Loucy (cell line): ENCODE results near the gene APLP2.

Experiments used
- H2AFZ ChIP-seq: fragments of 200-600 bp; sonication (generic); 2 replicates; pipeline ENCODE4 v1.6.0; 2016; ENCODE audit warnings: antibody characterized with exemption, mild to moderate bottlenecking, low read length, moderate library complexity
- H3F3A ChIP-seq: fragments of 200-600 bp; 2 replicates; pipeline ENCODE4 v1.6.0; 2016; ENCODE audit warnings: antibody characterized with exemption, low read depth, mild to moderate bottlenecking
- H3K27me3 ChIP-seq: fragments of 200-600 bp; sonication (generic); 2 replicates; pipeline ENCODE4 v1.6.1; 2014; ENCODE audit warnings: low read length, mild to moderate bottlenecking; ENCODE audit not compliant: insufficient read depth, poor library complexity, severe bottlenecking
- H3K36me3 ChIP-seq: fragments of 200-600 bp; sonication (generic); 2 replicates; pipeline ENCODE4 v1.6.1; 2016; ENCODE audit warnings: low read length; ENCODE audit not compliant: insufficient read depth
- H3K4me1 ChIP-seq: fragments of 200-600 bp; sonication (generic); 2 replicates; pipeline ENCODE4 v1.5.1; 2014; ENCODE audit warnings: low read length, mild to moderate bottlenecking; ENCODE audit not compliant: insufficient read depth, poor library complexity, severe bottlenecking
- H3K4me2 ChIP-seq: fragments of 200-600 bp; sonication (generic); 2 replicates; pipeline ENCODE4 v1.6.0; 2014; ENCODE audit warnings: antibody characterized with exemption, low read length, low read depth, mild to moderate bottlenecking; ENCODE audit not compliant: poor library complexity, severe bottlenecking
- H3K4me3 ChIP-seq: fragments of 200-600 bp; sonication (generic); 2 replicates; pipeline ENCODE4 v1.5.1; 2014; ENCODE audit warnings: low read length, mild to moderate bottlenecking, mixed read lengths; ENCODE audit not compliant: poor library complexity, severe bottlenecking
- H3K79me2 ChIP-seq: fragments of 200-600 bp; sonication (generic); 2 replicates; pipeline ENCODE4 v1.6.1; 2014; ENCODE audit warnings: low read length; ENCODE audit not compliant: insufficient read depth
- H3K9ac ChIP-seq: fragments of 200-600 bp; sonication (generic); 2 replicates; pipeline ENCODE4 v1.6.0; 2014; ENCODE audit warnings: mild to moderate bottlenecking, low read depth, low read length, moderate library complexity; ENCODE audit not compliant: poor library complexity, severe bottlenecking
- H3K9me2 ChIP-seq: fragments of 200-600 bp; sonication (generic); replicated peaks from 2 replicates; pipeline ENCODE4 v1.6.1; 2016; ENCODE audit warnings: low read depth, low read length, mixed read lengths
- H3K9me3 ChIP-seq: fragments of 200-600 bp; sonication (generic); 2 replicates; pipeline ENCODE4 v1.6.1; 2014; ENCODE audit warnings: mild to moderate bottlenecking, antibody characterized with exemption, low read length, low read depth; ENCODE audit not compliant: insufficient read depth
- H4K20me1 ChIP-seq: fragments of 200-600 bp; sonication (generic); 2 replicates; pipeline ENCODE4 v1.6.0; 2014; ENCODE audit warnings: antibody characterized with exemption, low read length, mild to moderate bottlenecking; ENCODE audit not compliant: insufficient read depth, poor library complexity, severe bottlenecking
- EZH2phosphoT487 ChIP-seq: fragments of 200-600 bp; IDR thresholded peaks from 2 replicates; pipeline ENCODE4 v1.6.1; 2018; ENCODE audit warnings: antibody characterized with exemption, mild to moderate bottlenecking, moderate library complexity, borderline replicate concordance
- TF ChIP-seq, protein P1 (sequence below): fragments of 200-600 bp; sonication (generic); conservative IDR thresholded peaks from 2 replicates; pipeline ENCODE4 v1.5.1; 2014; ENCODE audit warnings: mild to moderate bottlenecking, antibody characterized with exemption, low read length

The APLP2 gene

GRCh38 chr11:130032931-130033330, 36.8 kb upstream of the APLP2 start:
- H3K79me2 ChIP-seq, result no peaks in the 10 kb centered on the region
- no peaks in the 10 kb centered on the region for H3F3A ChIP-seq
- H3K36me3 ChIP-seq, result no peaks in the 10 kb centered on the region
- no peaks in the 10 kb centered on the region for H3K9me3 ChIP-seq
- H3K27me3 ChIP-seq, result no peaks in the 10 kb centered on the region
- H3K4me1 ChIP-seq, result no peaks in the 10 kb centered on the region
- TF ChIP-seq, protein P1, sequence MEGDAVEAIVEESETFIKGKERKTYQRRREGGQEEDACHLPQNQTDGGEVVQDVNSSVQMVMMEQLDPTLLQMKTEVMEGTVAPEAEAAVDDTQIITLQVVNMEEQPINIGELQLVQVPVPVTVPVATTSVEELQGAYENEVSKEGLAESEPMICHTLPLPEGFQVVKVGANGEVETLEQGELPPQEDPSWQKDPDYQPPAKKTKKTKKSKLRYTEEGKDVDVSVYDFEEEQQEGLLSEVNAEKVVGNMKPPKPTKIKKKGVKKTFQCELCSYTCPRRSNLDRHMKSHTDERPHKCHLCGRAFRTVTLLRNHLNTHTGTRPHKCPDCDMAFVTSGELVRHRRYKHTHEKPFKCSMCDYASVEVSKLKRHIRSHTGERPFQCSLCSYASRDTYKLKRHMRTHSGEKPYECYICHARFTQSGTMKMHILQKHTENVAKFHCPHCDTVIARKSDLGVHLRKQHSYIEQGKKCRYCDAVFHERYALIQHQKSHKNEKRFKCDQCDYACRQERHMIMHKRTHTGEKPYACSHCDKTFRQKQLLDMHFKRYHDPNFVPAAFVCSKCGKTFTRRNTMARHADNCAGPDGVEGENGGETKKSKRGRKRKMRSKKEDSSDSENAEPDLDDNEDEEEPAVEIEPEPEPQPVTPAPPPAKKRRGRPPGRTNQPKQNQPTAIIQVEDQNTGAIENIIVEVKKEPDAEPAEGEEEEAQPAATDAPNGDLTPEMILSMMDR, result no peak
- no peak for TF ChIP-seq EZH2phosphoT487
- H3K4me3 ChIP-seq, result no peak overlapping the region
- no peaks in the 10 kb centered on the region for H3K9me2 ChIP-seq
- no peak overlapping the region for H3K9ac ChIP-seq
- H2AFZ ChIP-seq, result no peak overlapping the region
- H3K4me2 ChIP-seq, result no peak overlapping the region
- no peaks in the 10 kb centered on the region for H4K20me1 ChIP-seq

DNA sequence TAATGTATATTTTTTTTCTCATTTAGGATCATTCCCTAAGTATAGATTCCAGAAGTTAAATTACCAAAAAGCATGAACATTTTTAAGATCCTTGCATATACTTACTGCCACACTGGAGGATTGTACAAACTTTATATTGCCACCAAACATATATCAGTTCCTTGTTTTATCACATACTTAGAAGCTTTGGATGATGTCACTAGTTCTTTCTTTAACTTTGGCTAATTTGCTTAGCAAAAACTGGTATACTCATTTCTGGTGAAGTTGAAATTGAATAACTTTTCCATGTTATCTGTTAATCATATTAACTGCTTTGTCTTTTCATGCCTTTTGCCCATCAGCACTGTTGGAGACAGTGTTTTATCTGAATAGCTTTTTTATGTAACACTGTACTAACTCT, 35.5 kb upstream of the APLP2 start:
- Histone ChIP-seq H3K4me2 (no peak overlapping the region), H3K9me3 (no peaks in the 10 kb centered on the region), H2AFZ (no peak overlapping the region), H3K4me3 (no peak overlapping the region), H4K20me1 (no peaks in the 10 kb centered on the region), H3K9ac (no peak overlapping the region), H3K9me2 (no peaks in the 10 kb centered on the region), H3F3A (no peaks in the 10 kb centered on the region), H3K4me1 (no peaks in the 10 kb centered on the region), H3K36me3 (no peaks in the 10 kb centered on the region), H3K27me3 (no peaks in the 10 kb centered on the region), H3K79me2 (no peaks in the 10 kb centered on the region)
- no peak for TF ChIP-seq EZH2phosphoT487
- TF ChIP-seq, protein P1, result no peak

DNA sequence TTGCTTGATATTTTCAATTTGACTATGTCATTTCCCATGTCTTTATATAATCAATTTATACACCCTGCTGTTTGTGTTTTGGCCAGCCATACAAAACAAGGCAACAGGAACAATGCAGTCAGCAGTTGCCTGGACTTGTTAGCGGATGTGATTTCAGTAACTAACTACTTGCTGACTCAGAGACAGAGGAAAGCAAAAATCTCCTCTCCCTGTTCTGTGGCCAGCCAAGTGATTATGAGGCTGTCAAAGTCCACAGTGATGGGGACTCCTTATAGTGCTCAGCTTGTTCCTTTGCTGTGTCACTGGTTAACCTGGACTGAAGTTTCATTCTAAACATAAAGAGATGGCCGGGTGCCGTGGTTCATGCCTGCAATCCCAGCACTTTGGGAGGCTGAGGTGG, 32.6 kb upstream of the APLP2 start:
- Histone ChIP-seq H3K9me2 (no peaks in the 10 kb centered on the region), H4K20me1 (no peaks in the 10 kb centered on the region), H3K9ac (no peak overlapping the region), H3K4me3 (no peak overlapping the region), H3K27me3 (no peaks in the 10 kb centered on the region), H3F3A (no peaks in the 10 kb centered on the region), H2AFZ (no peak overlapping the region), H3K4me2 (no peak overlapping the region), H3K36me3 (no peaks in the 10 kb centered on the region), H3K79me2 (no peaks in the 10 kb centered on the region), H3K9me3 (no peaks in the 10 kb centered on the region), H3K4me1 (no peaks in the 10 kb centered on the region)
- no peak for TF ChIP-seq EZH2phosphoT487
- TF ChIP-seq, protein P1, result no peak
